SH-SY5Y (cell line): ENCODE data around the gene CTSD.

Experiments
- GATA2 ChIP-seq: IDR thresholded peaks from 2 replicates; pipeline ENCODE4 v1.6.1; 2011; ENCODE audit warnings: mild to moderate bottlenecking, low read depth, low read length
- GATA3 ChIP-seq: IDR thresholded peaks from 2 replicates; pipeline ENCODE4 v1.6.1; 2011; ENCODE audit warnings: low read depth, mild to moderate bottlenecking, low read length, moderate library complexity

- peak; percentile 54; the same call in 1 of the 2 replicates for TF ChIP-seq GATA2
- TF ChIP-seq GATA3 = no peak
These were observed 32.8 kb upstream of the CTSD start for GRCh38 chr11:1796413-1797011.
